ENCODE data around the gene CACNA1G.

The CACNA1G gene

GRCh38 chr17:50619489-50619888 is 59.0 kb downstream of the CACNA1G start:
- H3K27ac ChIP-seq: no peak overlapping the region
- no peak for TF ChIP-seq CTCF (conservative IDR thresholded peaks at IDR 0.05)

DNA sequence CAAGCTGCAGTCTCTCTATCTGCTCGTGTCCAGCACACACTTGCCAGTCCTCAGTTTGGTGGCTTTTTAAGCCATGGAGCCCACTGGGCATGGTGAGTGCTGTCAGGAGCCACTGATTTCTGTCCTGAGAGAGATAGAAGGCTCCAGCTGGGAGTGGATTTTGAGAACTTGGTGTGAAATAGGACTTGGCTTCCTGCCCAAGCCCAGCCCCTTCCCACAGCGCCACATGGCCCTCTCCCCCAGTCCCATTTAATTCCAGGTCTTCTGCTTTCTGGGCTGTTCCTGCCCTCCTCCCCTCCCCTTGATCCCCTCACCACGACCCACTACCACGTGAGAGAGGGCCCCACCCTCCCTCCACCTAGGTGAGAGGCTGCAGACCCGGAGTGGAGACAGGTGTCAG is 59.7 kb downstream of the CACNA1G start:
- no peak for TF ChIP-seq CTCF (conservative IDR thresholded peaks at IDR 0.05)
- H3K27ac ChIP-seq: no peak overlapping the region

- H3K27ac ChIP-seq: no peak overlapping the region
- no peak for TF ChIP-seq CTCF (conservative IDR thresholded peaks at IDR 0.05)
Observed at GRCh38 chr17:50620858-50621257, 60.3 kb downstream of the CACNA1G start.

GRCh38 chr17:50621574-50622031 is 61.1 kb downstream of the CACNA1G start:
- H3K27ac ChIP-seq: no peak overlapping the region
- no peak for TF ChIP-seq CTCF (conservative IDR thresholded peaks at IDR 0.05)

GRCh38 chr17:50624321-50624934 is 63.9 kb downstream of the CACNA1G start:
- peak overlapping the region; percentile 90; the same call in 1 of the 2 replicates for H3K27ac ChIP-seq
- TF ChIP-seq CTCF (conservative IDR thresholded peaks at IDR 0.05): no peak

GRCh38 chr17:50625032-50625871 is 64.7 kb downstream of the CACNA1G start:
- TF ChIP-seq CTCF (conservative IDR thresholded peaks at IDR 0.05): no peak

GRCh38 chr17:50626037-50626574 is 65.6 kb downstream of the CACNA1G start:
- peak overlapping the region; percentile 90 for H3K27ac ChIP-seq
- TF ChIP-seq CTCF (conservative IDR thresholded peaks at IDR 0.05): peak; percentile 68

More at GRCh38 chr17:50625032-50625871, 64.7 kb downstream of the CACNA1G start:
- peak overlapping the region; percentile 90 for H3K27ac ChIP-seq

Data from VCaP (cell line).